Right lobe of liver (tissue), 6 donors: ENCODE data around the gene HES4. TPM values are rescaled to one million over a fixed set of nuclear protein-coding genes. Genes with fewer than 3 reads are reported as not detected.

Source experiments
- ATAC-seq, 4 donors: fragments of 200-7000 bp; cut with Tn5 transposase; one replicate each; pipeline ENCODE4 v1.9.1; 2020; ENCODE audit warnings: mild to moderate bottlenecking in 4 of 4, moderate library complexity in 4 of 4
- DNase-seq, 3 donors: peaks; one replicate each; pipeline ENCODE4 v3.0.0-alpha.2; 2020
- H3K27ac ChIP-seq, 3 donors: fragments of 200-600 bp; one replicate each; pipeline ENCODE4 v1.8.0; 2022
- H3K27me3 ChIP-seq, 2 donors: fragments of 200-600 bp; one replicate each; pipeline ENCODE4 v1.8.0; 2022
- H3K36me3 ChIP-seq, 4 donors: fragments of 200-600 bp; sonication (generic) in 1 of 4; one replicate each; pipeline versions ENCODE4 v1.5.1 to v1.8.0; 2017 to 2022; ENCODE audit warnings: control low read depth in 1 of 4
- H3K4me1 ChIP-seq, 4 donors: fragments of 200-600 bp; sonication (generic) in 1 of 4; one replicate each; pipeline versions ENCODE4 v1.5.1 to v1.8.0; 2017 to 2022; ENCODE audit warnings: control low read depth in 1 of 4
- H3K4me3 ChIP-seq, 3 donors: fragments of 200-600 bp; one replicate each; pipeline ENCODE4 v1.8.0; 2022
- H3K9me3 ChIP-seq, 4 donors: fragments of 200-600 bp; sonication (generic) in 1 of 4; one replicate each; pipeline versions ENCODE4 v1.5.1 to v1.8.0; 2017 to 2022; ENCODE audit warnings: control low read depth in 1 of 4
- POLR2A ChIP-seq: fragments of 450-650 bp; IDR thresholded peaks from one replicate; pipeline ENCODE4 v1.6.1; 2017; ENCODE audit warnings: antibody characterized with exemption, mild to moderate bottlenecking
- WGBS: methylation state at CpG from one replicate; pipeline ENCODE4 v1.1.6; 2018; ENCODE audit warnings: low coverage, low lambda C conversion rate; ENCODE audit not compliant: insufficient coverage; ENCODE audit errors: missing lambda C conversion rate; 5-methylcytosine and 5-hydroxymethylcytosine counted together
- intact Hi-C, 2 donors: fragments of 100-400 bp; cut with DNase I; formaldehyde crosslinking; loops; one replicate each; pipeline versions ENCODE4 v1.11.2 to v1.14.1; 2022
- total RNA-seq, 6 experiments: library from RNA; depleted of rRNA in 2 of 6; stranded (reverse); fragments of >200 nt in 2 of 6; fragmentation: NEBNext Ultra II Directional in 3 of 6; extraction: Animal tissue kit (Norgen Biotek cat#: 25700) in 3 of 6; gene quantifications; one replicate each; pipeline versions ENCODE4 v1.1.0 to v1.2.4, GENCODE V29; 2016 to 2023
- TF ChIP-seq, protein P1 (sequence below), 4 donors: fragments of 200-600 bp in 3 of 4; fragments of 450-650 bp in 1 of 4; IDR thresholded peaks; one replicate each; pipeline versions ENCODE4 v1.5.1 to v1.8.0; 2016 to 2022; ENCODE audit warnings: antibody characterized with exemption in 4 of 4, mild to moderate bottlenecking in 2 of 4
- donor health status: DM: no; HTN: yes; CAD: no.
- donor health status: DM: no; HTN: no; CAD: no.
- donor health status: DM: no; HTN: no; CAD: no.
- donor health status: DM: no; HTN: yes; CAD: no.
- donor health status: DM: no; HTN: yes; CAD: no.

Gene HES4
- total RNA-seq, 6 experiments from 2014 or later = 1.6 to 21.5 (median 5.2) TPM

DNA sequence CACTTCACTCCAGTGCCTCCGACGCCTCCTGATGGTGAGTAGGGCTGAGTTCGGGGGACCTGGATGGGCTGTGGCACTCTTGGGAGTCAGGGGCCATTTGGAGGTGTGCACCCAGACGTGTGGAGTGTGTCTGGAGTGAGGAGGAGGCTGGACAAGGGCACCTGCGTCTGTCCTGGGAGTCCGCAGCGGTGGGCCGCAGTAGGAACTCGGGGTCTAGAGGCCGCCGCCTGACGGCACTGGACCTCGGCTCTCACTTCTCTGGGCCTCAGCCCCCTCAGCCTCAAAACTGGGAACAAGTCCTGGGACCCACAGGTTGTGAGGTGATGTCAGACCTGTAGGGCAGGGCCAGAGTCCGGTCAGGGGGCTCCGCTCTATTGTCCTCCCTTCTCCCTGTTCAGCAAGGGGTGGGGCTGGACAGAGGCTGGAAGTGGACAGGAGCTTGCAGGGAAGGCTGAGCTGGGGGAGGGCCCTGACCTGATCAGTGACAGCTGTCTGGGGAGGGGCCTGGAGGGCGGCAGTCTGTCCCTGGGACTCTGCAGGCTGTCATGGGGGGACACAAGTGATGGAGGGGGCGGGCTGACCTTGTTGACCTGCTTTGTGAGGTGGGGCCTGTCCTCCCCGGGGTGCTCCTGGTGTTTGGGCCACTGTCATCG lies 35.5 kb upstream of the HES4 start:
- no peak for ATAC-seq
- Histone ChIP-seq H3K36me3 (no peaks in the 10 kb centered on the region), H3K27ac (no peak overlapping the region), H3K4me3 (no peak overlapping the region), H3K9me3 (no peaks in the 10 kb centered on the region), H3K27me3 (no peaks in the 10 kb centered on the region), H3K4me1 (peaks cover 0 to 14% (median 5%) of the 10 kb centered on the region in 4 donors)
- no peak for DNase-seq
- 83% methylated on average over 1 of the region's 19 CpGs for WGBS
- TF ChIP-seq POLR2A = no peak
- TF ChIP-seq, protein P1, sequence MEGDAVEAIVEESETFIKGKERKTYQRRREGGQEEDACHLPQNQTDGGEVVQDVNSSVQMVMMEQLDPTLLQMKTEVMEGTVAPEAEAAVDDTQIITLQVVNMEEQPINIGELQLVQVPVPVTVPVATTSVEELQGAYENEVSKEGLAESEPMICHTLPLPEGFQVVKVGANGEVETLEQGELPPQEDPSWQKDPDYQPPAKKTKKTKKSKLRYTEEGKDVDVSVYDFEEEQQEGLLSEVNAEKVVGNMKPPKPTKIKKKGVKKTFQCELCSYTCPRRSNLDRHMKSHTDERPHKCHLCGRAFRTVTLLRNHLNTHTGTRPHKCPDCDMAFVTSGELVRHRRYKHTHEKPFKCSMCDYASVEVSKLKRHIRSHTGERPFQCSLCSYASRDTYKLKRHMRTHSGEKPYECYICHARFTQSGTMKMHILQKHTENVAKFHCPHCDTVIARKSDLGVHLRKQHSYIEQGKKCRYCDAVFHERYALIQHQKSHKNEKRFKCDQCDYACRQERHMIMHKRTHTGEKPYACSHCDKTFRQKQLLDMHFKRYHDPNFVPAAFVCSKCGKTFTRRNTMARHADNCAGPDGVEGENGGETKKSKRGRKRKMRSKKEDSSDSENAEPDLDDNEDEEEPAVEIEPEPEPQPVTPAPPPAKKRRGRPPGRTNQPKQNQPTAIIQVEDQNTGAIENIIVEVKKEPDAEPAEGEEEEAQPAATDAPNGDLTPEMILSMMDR (IDR thresholded peaks at IDR 0.05) = no peak
- intact Hi-C loops = no loop called here

DNA sequence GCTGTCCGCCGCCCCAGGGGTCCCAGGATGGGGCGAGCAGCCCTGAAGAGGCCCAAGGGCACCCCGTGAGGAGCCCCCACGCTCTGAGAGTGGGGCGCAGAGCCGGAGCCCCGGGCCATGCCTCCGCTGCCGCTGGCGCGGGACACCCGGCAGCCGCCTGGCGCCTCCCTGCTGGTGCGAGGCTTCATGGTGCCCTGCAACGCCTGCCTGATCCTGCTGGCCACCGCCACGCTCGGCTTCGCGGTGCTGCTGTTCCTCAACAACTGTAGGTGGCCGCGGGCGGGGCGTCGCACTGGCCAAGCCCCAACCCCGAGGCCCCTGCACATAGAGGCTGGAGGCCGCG lies 34.5 kb upstream of the HES4 start:
- TF ChIP-seq, protein P1 (IDR thresholded peaks at IDR 0.05) = no peak
- no peak for TF ChIP-seq POLR2A
- Histone ChIP-seq H3K4me1 (peaks cover 0 to 7% (median 0%) of the 10 kb centered on the region in 4 donors), H3K27me3 (no peaks in the 10 kb centered on the region), H3K9me3 (no peaks in the 10 kb centered on the region), H3K27ac (no peak overlapping the region), H3K4me3 (no peak overlapping the region), H3K36me3 (no peaks in the 10 kb centered on the region)
- intact Hi-C loops = no loop called here
- no CpG with 5 or more reads among the region's 30 CpGs for WGBS
- DNase-seq = no peak
- no peak for ATAC-seq

DNA sequence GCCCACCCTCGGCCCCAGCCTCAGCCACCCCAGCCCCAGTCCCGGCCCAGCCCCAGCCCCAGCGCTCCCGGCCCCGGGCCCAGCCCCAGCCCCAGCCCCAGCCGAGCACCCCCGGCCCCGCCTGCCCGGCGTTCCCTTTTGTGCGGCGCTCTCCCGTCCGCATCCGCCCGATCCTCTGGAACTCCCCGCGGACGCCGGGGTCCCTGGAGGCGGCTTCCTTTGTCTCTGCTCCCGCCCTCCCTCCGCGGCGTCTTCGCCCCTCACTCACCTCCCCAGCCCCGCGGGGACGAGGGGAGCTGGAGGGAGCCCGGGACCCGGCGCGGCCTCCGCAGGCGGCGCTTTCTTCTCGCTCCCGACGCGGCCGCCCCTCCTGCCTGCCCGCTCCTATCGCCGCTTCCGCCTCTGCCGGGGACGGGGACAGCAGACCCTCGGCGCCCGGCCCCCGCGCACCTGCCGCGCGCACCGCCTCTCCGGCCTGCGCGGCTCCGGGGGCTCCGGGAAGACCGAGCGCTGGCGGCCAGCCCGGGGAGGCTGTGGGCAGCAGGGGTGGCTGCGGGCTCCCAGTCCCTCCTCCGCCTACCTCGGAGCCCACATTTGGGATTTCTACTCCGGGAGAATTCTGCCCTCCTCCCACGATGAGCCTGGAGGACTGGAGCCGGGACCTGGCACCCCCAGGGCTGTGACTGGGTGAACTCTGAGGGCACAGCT lies 34.0 kb upstream of the HES4 start:
- Histone ChIP-seq H3K4me1 (peaks cover 0 to 7% (median 0%) of the 10 kb centered on the region in 4 donors), H3K4me3 (no peak overlapping the region), H3K36me3 (no peaks in the 10 kb centered on the region), H3K9me3 (no peaks in the 10 kb centered on the region), H3K27ac (no peak overlapping the region), H3K27me3 (no peaks in the 10 kb centered on the region)
- TF ChIP-seq, protein P1 (IDR thresholded peaks at IDR 0.05) = no peak
- no peak for TF ChIP-seq POLR2A
- DNase-seq (no peak), ATAC-seq (no peak)
- intact Hi-C loops = no loop called here
- WGBS = 49% methylated on average over 55 of the region's 71 CpGs

DNA sequence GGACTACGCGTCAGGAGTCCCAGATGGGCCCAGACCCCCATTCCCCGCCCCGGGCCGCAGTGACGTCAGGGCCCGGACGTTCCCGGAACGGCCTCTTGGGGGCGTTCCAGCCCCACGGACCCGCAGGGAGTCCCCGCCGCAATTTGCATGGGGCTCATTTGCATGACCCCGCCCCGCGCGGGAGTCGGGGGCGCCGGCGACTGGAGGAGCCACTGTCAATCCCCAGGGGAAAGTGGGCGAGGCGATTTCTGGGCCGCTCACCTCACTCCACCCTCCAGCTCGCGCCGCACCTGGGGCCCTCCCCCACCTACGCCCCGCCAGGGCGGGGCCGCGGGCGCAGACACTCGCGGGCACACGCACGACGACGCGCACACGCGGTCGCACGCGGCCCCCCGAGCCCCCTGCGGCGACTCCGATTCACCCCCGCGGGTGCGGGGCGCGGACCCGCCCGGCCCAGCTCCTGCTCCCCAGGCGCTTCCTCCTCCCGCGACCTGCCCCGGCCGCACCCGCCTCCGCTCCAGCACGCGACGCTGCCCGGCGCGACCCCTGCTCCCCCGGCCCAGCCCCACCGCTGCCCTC lies 33.2 kb upstream of the HES4 start:
- H3K27me3 ChIP-seq = no peaks in the 10 kb centered on the region
- H3K4me1 ChIP-seq = peaks cover 0 to 7% (median 0%) of the 10 kb centered on the region in 4 donors
- peak in 2 of 3 donors; percentile 74 to 83 for DNase-seq
- no peaks in the 10 kb centered on the region for H3K9me3 ChIP-seq
- peak overlapping the region; percentile 23 to 47 (median 33) for H3K4me3 ChIP-seq
- no CpG with 5 or more reads among the region's 73 CpGs for WGBS
- H3K36me3 ChIP-seq = no peaks in the 10 kb centered on the region
- peak; percentile 70 to 89 (median 82) for ATAC-seq
- TF ChIP-seq POLR2A = no peak
- TF ChIP-seq, protein P1 (IDR thresholded peaks at IDR 0.05) = peak; percentile 57 to 79 (median 74)
- intact Hi-C loops = no loop called here
- no peak overlapping the region for H3K27ac ChIP-seq
